Stimulated activated CD8-positive, alpha-beta memory T cell treated with anti-CD3 and anti-CD28 coated beads, Interleukin-7, amount 100 ng/mL, for 1 hour (primary cell): ENCODE results near the gene EIF2B2.

Source experiments
- DNase-seq, 2 donors: peaks; one replicate each; pipeline ENCODE4 v3.0.0-alpha.2; 2020; ENCODE audit warnings: low read depth in 2 of 2

EIF2B2 gene

GRCh38 chr14:75002392-75003249 is at the start of gene EIF2B2:
TSS of gene EIF2B2 (plus strand) at chr14:75002921. CDS start at chr14:75002991, 70 bp downstream.
- DNase-seq: peak; percentile 98

DNA sequence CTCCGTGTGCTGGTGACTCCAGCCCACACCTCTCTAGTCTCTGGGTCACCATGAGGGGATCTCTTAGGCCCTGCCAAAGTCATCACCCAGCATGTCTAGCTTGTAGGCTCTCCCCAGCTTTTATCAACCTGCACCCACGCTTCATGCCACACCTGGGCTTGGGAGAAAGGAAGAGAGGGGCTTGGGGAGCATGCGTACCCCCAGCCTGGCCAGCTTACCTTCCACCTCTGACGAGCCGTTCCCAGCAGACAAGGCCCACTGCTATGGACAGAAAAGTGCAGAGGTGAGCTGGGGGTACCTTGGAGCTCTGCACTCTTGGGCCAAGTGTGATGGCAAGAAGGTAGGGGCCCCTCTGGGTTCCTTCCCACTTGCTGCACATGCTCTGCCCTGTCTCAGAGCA is 49.0 kb upstream of the EIF2B2 start:
- DNase-seq: no peak

- DNase-seq: no peak
These were observed 48.3 kb upstream of the EIF2B2 start for GRCh38 chr14:74954232-74954946.

DNA sequence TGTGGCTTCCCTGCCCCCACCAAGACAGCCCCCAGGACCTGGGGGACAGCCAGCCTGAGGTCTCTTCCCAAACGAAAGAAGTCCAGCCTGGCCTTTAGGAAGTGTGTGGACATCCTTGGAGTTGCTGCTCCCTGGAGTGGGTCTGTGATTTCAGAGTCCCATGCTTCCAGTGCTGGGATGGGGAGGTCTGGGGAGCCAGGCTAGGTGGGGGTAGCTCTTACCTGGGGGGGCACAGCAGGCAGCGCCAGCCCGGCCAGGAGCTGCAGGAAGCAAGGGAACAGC is 47.8 kb upstream of the EIF2B2 start:
- DNase-seq: no peak

DNA sequence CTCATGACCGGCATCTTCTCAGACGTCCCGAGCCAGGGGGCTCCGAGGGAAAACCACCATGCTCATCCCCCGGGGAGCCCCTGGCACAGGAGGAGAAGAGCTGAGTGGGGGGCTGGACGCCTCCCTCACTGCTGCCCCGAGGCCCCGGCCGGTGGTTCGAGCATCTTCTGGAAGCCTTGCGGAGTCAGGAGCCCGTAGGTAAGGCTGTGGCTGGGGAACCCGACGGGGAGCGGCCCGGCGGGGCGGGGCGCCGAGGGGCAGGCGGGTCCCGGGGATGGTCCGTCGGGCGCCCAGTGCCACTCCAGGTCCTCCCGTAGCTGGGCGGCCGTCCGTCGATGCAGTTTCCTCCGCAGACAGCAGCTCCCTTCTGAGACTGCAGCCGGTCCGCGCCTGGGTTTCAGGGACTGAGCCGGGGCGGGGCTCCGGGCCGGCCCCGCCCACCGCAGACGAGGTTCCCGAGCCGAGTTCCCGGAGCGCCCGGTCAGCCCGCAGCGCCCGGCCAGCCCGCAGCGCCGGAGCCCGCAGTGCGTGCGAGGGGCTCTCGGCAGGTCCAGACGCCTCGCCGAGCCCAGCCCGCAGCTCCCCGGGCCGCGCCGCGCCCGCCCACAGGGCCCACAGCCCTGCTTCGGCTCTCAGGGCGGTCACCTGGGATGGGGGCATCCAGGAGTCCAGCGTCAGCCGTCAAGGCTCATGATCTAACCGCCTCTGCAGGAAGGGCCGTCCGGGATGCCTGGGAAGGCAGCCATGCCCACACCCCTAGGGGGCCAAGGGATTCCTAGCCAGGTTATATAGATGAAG is 47.3 kb upstream of the EIF2B2 start, which contains the start of gene PGF:
Gene PGF, minus strand, starts transcription at position 369 of the 798 bp plus-strand sequence. Its CDS starts 355 bp downstream, at position 14.
- DNase-seq: no peak

- DNase-seq: no peak
These were observed 46.8 kb upstream of the EIF2B2 start for GRCh38 chr14:74956027-74956279.

DNA sequence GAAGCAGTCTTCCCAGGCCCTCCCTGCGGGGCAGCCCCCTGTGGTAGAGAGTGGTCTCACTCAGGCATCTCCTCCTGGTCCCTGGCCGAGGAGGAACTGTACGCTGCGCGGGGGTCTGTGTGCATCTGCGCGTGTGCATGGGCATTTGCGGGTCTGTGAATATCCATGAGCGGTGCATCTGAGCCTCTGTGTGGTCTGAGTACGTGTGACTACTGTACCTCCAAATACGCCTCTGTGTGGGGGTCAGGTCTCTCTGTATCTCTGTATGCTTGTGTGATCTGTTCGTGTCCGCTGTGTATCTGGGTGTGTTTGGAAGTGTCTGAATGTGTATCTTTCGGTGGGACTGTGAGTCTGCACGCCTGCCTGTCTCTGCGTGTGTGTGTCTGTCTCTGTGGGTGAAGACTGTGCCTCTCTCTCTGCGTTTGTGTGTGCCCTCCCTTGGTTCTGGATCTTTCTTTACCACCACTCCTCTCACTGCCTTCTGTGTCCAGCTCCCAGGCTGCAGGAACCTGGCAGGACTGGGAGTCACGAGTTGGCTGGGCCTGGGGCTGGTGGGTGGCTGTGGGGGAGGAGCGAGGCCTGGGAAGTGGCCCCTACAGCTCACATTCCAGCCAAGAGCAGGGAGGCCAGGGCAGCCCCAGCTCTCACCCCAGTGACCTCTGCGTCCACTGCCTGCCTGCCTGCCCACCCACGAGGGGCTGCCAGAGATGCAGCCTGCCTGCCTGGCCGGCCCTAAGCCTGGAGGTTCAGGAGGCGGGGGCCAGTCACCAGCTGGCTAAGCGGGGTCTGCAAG is 46.2 kb upstream of the EIF2B2 start:
- no peak for DNase-seq

- no peak for DNase-seq
These were observed 43.0 kb upstream of the EIF2B2 start for GRCh38 chr14:74959596-74960180.

DNA sequence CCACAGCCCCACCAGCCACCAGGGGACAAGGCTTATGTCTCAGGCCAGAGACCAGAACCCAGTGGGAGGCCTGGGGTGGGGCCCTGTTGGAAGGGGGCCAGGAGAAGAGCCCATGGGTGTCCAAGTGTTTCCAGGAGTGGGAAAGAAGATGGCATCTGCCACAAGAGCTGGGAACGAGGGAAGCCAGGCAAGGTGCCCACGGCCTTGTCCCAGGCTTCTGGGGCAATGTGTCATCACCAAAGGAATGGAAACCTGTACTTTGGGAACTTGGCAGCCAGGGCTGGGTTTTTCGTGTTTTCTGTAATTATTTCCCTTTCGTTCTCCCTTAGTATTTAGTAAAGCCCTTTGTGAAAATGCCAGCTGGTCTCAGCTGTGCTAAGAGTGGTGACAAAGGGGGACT is 42.0 kb upstream of the EIF2B2 start:
- DNase-seq: no peak

DNA sequence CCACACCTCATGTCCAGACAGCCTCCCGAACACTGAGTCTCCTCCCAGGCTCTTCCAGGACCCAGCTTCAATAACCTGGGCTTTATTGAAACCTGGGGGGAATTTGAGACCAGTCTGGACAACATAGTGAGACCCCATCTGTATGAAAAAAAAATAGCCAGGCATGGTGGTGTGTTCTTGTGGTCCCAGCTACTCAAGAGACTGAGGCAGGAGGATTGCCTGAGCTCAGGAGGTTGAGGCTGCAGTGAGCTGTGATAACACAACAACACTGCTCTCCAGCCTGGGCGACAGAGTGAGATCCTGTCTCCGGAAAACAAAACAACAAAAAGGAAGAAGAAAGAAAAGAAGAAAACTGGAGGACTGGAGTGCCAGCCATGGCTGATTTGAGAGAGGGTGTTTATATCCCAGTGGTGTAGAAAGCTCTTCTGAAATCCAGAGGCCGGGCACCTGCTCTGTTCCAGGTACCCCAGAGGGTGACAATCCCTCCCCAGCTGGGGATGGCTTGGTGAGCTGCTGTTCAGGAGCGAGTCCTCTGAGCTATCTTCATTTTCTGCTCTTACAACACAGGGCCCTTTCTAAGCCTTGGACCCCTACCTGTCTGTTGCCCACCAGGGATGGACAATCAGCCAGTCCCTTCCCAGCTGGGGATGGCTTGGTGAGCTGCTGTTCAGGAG is 41.3 kb upstream of the EIF2B2 start:
- no peak for DNase-seq

GRCh38 chr14:74962046-74962445 is 40.7 kb upstream of the EIF2B2 start:
- no peak for DNase-seq

GRCh38 chr14:74962493-74962892 is 40.2 kb upstream of the EIF2B2 start:
- DNase-seq: no peak

- no peak for DNase-seq
These were observed 39.5 kb upstream of the EIF2B2 start for GRCh38 chr14:74963178-74963704.

DNA sequence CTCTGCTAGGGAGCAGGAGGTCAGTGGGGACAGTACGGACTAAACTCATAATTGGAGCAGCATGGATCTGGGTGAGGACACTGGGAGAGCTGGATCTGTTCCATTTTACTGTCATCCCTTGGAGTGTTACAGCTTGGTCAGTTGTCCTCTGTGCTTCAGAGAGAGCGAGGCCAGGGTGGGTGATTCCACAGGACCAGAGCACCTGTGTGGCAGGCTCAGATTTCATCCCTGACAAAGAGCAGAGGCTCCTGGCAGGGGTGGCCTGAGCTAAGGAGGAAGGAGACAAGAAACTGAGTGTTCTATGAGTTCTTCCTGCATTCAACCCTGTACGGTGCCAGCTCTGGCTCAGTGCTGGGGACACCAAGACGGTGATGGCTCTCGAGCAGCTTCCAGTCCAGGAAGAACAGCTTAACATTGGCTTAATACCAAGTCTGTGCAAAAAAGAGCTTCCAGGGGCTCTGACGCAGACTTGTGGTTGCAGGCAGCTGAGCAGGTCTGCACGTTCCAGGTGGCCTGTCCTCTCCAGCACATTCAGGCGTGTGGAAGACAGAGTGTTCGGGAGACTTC is 38.9 kb upstream of the EIF2B2 start:
- no peak for DNase-seq

DNA sequence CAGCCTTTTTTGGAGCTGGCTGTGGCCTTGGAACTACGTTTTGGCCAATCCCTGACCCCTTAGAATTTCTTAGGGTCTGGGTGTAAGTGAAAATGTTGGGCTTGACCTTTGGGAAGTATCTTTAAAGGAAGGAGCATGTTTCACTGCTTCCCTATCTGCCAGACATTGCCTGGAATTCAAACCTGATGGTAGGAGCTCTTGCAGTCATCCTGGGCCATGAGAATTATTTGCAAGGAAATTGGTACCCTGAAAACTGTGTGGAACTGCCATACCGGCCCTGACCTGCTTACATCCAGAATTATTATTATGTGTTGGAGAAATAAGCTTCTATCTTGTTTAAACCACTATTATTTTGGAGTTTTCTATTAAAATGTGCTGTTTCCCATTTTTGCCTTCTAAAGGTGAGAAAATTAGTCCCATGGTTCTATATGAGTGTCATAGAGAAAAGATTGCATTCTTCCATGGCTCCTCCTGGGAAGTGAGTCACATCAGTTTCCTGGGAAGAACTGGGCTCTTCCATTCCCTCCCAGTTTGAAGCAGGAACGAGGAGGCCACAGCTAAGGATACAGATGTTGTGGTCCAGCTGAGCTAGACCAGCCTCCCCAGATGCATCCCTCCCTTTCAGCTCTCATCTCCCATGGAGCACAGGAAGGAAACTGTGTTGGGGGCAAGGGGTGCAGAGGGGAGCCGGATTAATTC is 37.8 kb upstream of the EIF2B2 start:
- DNase-seq: no peak

DNA sequence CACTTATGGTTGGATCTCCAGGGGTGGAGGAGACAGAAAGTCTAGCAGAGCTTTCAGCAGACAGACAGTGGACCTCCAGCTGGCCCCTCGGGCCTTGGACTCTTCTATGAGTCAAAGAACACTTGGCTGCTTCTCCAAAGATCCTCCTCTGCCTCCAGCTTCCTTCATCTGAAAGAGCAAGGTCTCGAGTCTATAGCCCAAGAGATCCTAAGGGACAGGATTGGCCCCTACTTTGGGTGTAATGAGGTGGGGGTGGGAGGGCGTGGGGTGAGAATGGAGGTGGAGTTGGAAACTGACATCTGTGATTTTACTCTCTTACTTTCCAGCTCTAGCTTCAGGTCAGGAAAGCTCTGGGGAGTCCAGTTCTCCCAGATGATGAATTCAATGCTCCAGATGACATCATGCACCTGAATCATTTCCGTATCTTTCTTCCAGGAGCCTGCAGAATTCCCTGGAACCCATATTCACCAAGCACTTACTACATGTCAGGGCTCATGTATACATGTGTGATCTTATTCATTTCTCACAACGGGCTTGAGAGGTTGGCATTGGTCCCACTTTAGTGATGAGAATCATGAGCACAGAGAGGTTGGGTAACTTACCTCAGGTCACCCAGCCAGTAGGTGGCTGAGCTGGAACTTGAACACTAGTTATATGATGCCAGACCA is 37.1 kb upstream of the EIF2B2 start:
- DNase-seq: no peak

- DNase-seq: no peak
These were observed 33.9 kb upstream of the EIF2B2 start for GRCh38 chr14:74968811-74969210.

GRCh38 chr14:74973003-74973653 is 29.6 kb upstream of the EIF2B2 start:
- no peak for DNase-seq

DNA sequence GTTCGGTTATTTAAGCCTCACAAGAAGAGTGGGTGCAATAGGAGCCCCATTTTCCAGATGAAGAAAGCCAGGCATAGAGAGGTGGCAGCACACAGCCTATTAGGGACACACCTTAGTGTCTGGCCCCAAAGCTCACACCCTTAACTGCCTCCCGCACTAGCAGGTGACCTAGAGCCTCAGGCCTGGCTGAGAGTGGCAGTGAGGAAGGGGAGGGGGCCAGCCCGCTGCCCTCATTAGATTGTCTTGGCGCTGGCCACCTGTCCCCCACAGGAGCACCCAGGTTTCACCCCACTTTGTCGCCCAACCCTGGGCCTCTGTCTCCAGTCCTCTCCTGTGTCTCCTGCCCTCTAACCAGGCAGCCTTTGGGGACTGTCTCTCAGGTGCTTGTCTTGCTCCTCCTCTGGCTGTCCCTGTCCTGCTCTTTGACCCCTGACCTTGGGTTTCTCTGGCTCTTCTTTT is 28.8 kb upstream of the EIF2B2 start:
- no peak for DNase-seq
